H4 (cell line): ENCODE data around the gene LKAAEAR1. TPM values are rescaled to one million over a fixed set of nuclear protein-coding genes. Genes with fewer than 3 reads are reported as not detected.

Experiments
- DNase-seq: peaks from one replicate; pipeline ENCODE4 v3.0.0-alpha.2; 2015; ENCODE audit warnings: low spot score
- total RNA-seq: library from RNA; depleted of rRNA; stranded (reverse); fragments of >200 nt; shearing (Covaris generic); gene quantifications from 2 replicates; pipeline ENCODE4 v1.2.3, GENCODE V29; 2014

The LKAAEAR1 gene
- total RNA-seq, 1 experiment from 2014 or later, result 0.60 TPM

- DNase-seq, result no peak
Observed at GRCh38 chr20:64111841-64112641, 27.8 kb upstream of the LKAAEAR1 start.

DNA sequence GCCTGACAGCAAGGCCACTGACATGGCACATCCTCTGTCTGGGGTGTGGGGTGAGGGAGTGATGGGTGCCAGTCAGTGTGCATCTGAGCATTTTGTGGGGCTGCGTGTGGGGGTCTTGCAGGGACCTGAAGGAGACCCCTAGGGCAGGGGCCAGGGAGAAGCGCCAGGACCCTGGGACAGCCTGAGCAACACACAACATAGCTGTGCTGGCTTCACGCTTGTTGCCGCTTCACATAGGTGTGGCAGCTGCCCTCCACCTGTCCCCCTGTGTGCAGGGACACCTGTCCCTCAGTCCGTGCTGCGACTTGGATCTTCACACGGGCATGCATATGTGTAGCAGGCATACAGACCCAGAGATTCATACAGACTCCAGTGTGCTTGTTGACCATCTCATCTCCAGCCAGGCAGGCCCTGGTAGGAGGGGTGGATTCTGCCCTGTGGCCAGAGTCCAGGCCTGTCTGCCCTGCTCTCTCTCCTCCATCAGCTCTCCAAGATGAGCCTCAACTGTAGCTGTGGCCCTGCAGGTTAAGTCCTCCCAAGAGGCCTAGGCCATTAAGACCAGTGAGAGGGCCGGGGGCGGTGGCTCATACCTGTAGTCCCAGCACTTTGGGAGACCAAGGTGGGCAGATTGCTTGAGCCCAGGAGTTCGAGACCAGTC is 26.3 kb upstream of the LKAAEAR1 start:
- no peak for DNase-seq

GRCh38 chr20:64109831-64110391 is 25.7 kb upstream of the LKAAEAR1 start:
- no peak for DNase-seq

DNA sequence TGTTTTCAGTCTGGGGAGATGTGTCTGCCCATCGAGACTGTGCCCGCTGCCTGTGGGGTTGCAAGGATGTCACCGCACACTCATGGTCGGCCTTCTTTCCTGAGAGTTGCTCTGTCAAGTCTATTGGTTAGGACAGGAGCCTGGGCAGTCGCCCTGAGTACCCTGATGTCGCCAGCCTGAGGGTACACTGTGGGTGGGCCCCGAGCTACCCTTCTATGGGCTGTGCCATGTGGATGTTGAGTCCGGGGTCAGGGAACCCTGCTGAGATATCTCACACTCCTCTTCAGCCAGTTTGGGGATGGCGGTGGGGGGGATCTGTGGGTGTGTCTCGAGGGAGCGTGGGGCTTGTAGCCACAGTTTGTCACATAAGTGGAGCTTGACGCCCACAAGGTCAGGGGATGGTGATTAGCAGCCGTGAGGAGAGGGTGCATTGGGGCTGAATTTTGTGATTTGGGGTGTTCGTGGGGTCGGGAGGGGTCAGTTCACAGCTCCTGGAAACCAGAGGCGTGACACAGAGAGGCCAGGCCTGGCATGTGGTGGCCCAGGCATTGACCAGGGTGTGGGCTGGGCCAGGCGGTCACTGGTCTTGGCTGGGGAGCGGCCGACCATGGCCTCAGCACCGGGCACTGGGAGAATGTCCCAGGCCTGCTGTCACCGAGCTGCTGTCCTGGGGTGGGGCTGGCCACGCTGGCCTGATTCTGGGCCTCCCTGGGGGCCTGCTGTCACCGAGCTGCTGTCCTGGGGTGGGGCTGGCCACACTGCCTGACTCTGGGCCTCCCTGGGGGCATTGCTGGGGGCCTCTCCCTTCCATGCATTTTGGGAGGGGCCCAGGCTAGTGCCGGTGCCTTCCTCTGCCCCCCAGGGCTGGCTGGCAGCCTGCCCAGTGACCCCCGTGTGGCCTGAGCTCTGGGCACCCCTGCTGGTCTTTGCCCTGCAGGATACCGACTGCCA is 24.8 kb upstream of the LKAAEAR1 start:
- DNase-seq, result no peak

GRCh38 chr20:64107736-64108457 is 23.7 kb upstream of the LKAAEAR1 start:
- DNase-seq, result no peak

DNA sequence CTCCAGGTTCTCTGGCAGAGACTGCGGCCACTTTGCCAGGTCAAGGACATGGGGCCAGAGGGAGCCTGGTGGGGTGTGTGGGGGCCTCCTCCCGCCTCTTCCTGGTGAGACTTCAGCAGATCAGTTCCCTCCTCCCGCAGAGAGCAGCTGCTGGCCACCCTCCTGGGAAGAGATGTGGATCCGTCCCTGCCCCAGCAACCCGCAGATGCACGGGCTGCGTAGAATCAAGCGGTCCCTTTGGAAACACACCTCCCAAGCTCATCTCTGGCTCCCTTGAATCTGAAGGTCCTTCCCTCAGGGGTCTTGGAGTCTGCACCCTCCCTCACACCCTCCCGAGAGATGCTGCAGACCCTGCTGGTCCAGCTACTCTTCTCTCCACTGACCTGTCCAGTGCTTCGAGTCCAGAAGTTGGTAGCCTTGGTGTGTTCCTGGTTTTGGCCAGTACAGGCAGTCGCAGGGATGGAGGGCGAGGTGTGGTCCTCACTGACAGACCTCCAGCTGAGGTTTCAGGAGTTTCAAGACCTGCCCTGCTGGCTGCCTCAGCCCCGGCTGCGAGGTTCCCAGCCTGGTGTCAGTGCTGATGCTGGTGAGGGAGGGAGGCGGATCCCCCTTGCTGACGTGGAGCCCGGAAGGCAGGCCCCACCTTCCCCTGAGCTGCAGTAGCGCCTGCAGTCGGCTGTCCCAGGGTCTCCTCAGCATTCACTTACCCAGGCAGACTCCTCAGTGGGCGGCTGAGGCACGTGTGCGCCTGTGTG is 23.0 kb upstream of the LKAAEAR1 start, which contains the start of gene NPBWR2:
Gene NPBWR2, minus strand, starts transcription at position 585 of the 755 bp plus-strand sequence. CDS start 734 bp downstream, outside the sequence.
- DNase-seq, result no peak

DNA sequence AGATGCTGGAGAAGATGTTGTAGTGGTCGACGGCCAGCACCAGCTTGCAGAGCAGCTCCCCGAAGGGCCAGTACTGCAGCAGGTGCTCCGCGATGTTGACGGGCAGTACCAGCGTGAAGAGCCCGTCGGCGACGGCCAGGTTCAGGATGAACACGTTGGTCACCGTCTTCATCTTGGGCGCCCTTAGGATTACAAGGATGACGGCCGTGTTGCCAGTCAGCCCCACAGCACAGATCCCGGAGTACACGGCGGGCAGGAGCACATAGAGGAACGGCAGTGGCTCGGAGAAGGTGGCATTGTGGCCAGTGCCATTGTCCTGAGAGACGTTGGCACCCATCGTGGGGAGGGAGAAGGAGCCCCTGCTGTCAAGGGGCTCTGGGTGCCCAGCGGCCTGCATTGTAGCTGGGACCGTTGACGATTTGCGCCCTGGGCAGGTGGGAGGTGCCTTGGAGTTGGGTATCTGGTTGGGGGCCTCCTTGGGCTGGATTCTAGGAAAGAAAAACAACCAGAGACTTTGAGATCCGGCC is 22.3 kb upstream of the LKAAEAR1 start:
- DNase-seq, result no peak

- DNase-seq, result no peak
Observed at GRCh38 chr20:64105846-64106434, 21.7 kb upstream of the LKAAEAR1 start.

DNA sequence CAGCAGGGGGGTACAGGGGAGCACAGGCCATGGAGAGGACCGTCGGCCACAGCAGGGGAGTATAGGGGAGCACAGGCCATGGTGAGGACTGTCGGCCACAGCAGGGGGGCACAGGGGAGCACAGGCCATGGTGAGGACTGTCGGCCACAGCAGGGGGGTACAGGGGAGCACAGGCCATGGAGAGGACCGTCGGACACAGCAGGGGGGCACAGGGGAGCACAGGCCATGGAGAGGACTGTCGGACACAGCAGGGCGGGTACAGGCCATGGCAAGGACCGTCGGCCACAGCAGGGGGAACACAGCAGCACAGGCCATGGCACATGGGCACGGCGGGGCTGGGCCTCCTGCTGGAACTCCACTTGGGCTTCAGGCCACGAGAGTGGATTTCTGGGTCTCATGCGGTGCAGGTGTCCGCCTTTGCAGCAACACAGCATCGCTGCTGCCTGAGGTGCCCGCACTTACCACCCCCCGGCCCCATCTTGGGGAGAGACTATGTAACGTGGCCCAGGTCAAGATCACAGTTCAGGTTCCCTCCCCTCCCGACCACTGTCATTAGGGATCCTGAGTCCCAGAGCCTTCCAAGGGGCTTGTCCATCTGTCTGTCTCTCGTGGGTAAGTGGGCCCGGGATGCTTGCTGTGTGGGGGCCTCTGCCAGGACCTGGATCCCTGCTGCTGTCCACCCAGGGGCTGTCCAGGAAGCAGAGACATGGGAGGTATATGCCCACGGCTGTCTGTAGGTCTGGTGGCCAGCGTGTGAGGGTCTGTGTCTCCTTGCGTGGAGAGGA is 20.7 kb upstream of the LKAAEAR1 start:
- no peak for DNase-seq

DNA sequence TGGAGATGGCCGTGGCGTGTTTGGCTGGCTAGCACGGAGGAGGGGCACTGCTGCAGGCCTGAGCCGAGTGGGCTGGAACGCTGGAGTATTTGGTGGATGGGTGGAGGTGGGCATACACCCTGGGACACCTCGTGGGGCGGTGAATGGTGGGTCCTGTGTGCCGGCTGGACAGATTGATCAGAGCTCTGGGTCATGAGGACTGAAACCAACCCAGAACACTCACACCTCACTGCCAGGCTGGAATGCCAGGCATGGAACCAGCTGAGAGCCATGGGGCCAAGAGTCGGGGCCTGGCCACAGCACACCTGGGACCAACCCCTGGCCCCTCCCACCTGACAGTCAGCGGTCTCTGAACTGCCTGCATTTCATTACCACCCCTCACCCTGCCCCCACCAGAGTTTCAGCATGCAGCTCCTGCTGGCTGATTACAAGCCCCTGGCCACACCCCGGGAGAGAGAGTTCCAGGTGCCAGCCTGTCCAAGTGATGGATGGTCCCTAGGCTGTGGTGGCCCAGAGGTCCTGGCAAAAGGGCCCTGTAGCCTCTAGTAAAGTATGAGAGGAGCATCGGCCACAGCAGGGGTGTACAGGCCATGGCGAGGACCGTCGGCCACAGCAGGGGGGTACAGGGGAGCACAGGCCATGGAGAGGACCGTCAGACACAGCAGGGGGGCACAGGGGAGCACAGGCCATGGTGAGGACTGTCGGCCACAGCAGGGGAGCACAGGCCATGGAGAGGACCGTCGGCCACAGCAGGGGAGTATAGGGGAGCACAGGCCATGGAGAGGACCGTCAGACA is 19.9 kb upstream of the LKAAEAR1 start:
- DNase-seq, result no peak

DNA sequence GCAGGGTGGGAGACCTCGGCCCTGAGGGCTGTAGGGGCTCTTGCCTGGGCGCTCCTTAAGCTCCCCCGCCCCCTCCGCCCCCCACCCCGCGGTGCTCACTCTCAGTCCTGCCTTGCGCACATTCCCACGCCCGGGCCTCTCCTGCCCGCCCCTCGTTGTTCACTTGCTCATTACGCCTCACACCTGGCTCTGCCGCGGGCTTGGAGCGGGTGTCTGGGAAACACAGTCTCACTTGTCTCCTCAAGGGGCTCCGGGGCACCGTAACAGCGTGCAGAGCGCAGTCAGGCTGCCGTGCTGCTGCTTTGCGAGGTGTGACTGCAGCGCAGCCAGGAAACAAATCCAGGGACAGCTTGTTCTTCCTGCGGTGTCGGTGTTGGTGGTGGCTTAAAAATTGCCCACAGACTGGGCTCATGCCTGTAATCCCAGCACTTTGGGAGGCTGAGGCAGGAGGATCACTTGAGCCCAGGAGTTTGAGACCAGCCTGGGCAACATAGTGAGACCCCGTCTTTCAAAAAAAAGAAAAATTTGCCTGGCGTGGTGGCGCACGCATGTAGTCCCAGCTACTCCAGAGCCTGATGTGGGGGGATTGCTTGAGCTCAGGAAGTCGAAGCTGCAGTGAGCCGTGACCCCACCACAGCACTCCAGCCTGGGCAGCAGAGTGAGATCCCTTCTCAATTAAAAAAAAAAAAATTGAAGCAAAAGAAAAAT is 18.6 kb upstream of the LKAAEAR1 start:
- DNase-seq, result no peak

DNA sequence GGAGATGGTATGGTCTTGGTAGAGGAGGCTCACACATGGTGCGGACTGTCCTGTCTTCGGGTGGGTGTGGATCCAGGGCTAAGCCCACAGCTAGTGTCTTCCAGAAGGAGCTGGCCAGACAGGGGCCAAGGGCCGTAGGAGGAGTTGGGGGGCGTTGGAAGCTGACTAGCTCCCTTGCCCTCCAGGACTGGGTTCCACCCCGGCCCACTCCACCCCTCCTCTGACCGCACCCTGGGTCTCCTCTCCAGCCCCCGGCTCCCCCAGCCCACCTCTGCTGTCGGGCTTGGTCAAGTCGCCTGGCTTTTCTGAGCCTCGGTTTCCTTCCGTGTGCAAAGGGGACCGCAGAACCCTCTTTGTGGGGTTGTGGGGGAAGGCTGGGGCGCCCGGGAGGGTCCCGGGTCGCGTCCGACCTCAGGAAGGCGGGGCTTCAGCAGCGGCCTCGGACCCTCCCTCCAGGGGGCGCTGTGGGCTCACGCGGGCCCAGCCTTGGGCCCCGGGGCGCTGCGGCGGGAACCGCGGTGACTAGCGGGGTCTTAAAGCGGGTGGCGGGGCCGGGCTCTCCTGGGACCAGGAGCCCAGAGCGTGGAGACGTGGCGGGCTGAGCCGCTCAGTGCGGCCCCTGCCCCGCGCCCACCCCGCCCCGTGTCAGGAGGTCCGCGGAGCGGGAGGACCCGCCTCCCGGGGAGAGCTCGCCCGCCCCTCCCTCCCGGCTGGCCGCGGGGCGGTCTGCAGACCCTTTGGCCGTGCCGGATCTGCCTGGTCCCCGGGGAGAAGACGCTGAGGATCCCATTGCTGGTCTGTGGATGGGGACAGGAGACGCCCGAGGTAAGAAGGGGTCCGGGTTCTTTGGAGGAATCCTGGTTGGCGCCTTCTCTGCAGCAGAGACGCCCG is 17.8 kb upstream of the LKAAEAR1 start:
- no peak for DNase-seq

DNA sequence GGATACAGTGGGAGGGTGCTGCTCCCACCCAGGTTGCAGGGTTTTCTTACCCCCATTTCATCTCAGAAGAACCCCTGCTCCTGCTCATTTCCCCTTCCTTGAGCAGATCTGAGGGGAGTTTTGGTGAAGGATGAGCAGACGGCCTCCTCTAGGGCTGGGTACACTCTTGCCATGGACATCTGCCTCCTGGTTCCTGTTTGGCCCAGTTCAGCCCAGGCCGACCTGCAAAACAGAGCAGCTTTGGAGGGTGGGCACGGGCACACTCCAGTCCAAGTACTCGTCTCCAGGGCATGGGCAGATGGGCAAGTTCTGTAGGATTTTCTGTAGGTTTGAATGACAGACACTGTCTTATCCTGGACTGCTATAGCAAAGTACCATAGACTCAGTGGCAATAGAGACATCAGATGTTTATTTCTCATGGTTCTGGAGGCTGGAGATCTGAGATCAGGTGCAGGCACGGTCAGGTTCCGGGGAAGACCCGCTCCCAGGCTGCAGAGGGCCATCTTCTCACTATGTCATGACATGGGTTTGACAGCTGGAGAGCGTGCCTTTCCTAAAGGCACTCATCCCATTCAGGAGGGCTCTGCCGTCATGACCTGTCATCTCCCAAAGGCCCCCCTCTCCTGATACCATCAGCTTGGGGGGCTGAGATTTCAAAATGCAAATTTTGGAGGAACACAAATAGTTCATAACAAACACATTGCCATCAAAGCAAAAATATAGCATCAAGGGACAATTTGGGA is 16.9 kb upstream of the LKAAEAR1 start:
- no peak for DNase-seq

GRCh38 chr20:64100566-64100888 is 16.3 kb upstream of the LKAAEAR1 start:
- DNase-seq, result no peak

GRCh38 chr20:64099880-64100565 is 15.8 kb upstream of the LKAAEAR1 start:
- no peak for DNase-seq
